ENCODE data around the gene KLHL17. TPM values are rescaled to one million over a fixed set of nuclear protein-coding genes. Genes with fewer than 3 reads are reported as not detected.

KLHL17 gene
- total and polyA plus RNA-seq, 4 donors, result 0.98 to 5.4 (median 2.1) TPM

- H3K9me3 ChIP-seq (ENCODE audit: control insufficient read depth in 4 of 4, low read length in 3 of 4), result no peaks in the 10 kb centered on the region
- no peaks in the 10 kb centered on the region for H3K36me3 ChIP-seq (ENCODE audit: control insufficient read depth in 4 of 4, insufficient read depth in 3 of 4, low read depth in 1 of 4, low read length in 3 of 4)
- H3K4me3 ChIP-seq (ENCODE audit: low read depth in 1 of 3, low read length in 3 of 3), result peak overlapping the region in 2 of 3 donors; percentile 41 to 49
- TF ChIP-seq RXRA (IDR thresholded peaks at IDR 0.05) (peak in 1 of 2 donors; percentile 16), HNF4A (conservative IDR thresholded peaks at IDR 0.05) (peak in 1 of 2 donors; percentile 38), SP1 (IDR thresholded peaks at IDR 0.05) (peak; percentile 44), MAX (IDR thresholded peaks at IDR 0.05) (peak; percentile 44), NR2F2 (IDR thresholded peaks at IDR 0.05) (no peak), HNF4G (IDR thresholded peaks at IDR 0.05) (no peak), REST (IDR thresholded peaks at IDR 0.05) (no peak), TAF1 (conservative IDR thresholded peaks at IDR 0.05) (no peak), YY1 (IDR thresholded peaks at IDR 0.05) (peak; percentile 69), JUND (IDR thresholded peaks at IDR 0.05) (no peak), FOXA2 (IDR thresholded peaks at IDR 0.05) (no peak), ATF3 (IDR thresholded peaks at IDR 0.05) (no peak), FOXA1 (IDR thresholded peaks at IDR 0.05) (no peak)
- TF ChIP-seq, protein P1, sequence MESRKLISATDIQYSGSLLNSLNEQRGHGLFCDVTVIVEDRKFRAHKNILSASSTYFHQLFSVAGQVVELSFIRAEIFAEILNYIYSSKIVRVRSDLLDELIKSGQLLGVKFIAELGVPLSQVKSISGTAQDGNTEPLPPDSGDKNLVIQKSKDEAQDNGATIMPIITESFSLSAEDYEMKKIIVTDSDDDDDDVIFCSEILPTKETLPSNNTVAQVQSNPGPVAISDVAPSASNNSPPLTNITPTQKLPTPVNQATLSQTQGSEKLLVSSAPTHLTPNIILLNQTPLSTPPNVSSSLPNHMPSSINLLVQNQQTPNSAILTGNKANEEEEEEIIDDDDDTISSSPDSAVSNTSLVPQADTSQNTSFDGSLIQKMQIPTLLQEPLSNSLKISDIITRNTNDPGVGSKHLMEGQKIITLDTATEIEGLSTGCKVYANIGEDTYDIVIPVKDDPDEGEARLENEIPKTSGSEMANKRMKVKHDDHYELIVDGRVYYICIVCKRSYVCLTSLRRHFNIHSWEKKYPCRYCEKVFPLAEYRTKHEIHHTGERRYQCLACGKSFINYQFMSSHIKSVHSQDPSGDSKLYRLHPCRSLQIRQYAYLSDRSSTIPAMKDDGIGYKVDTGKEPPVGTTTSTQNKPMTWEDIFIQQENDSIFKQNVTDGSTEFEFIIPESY (IDR thresholded peaks at IDR 0.05), result no peak
- H3K27me3 ChIP-seq (ENCODE audit: control insufficient read depth in 4 of 4, insufficient read depth in 4 of 4, low read length in 3 of 4), result no peaks in the 10 kb centered on the region
- H3K4me1 ChIP-seq (ENCODE audit: control insufficient read depth in 4 of 4, insufficient read depth in 4 of 4, low read length in 3 of 4), result peaks cover 6 to 35% (median 28%) of the 10 kb centered on the region in 4 donors
- peak overlapping the region in 1 of 2 donors; percentile 81 for H3K9ac ChIP-seq (ENCODE audit: low read depth in 1 of 2, low read length in 2 of 2)
- no peak for DNase-seq (ENCODE audit: low spot score)
- 30% methylated on average over 21 of the region's 21 CpGs for WGBS
- peak overlapping the region; percentile 90 to 97 for H3K27ac ChIP-seq (ENCODE audit: low read depth in 1 of 2, low read length in 2 of 2)
Observed at GRCh38 chr1:1004780-1005697, 44.7 kb downstream of the KLHL17 start.

DNA sequence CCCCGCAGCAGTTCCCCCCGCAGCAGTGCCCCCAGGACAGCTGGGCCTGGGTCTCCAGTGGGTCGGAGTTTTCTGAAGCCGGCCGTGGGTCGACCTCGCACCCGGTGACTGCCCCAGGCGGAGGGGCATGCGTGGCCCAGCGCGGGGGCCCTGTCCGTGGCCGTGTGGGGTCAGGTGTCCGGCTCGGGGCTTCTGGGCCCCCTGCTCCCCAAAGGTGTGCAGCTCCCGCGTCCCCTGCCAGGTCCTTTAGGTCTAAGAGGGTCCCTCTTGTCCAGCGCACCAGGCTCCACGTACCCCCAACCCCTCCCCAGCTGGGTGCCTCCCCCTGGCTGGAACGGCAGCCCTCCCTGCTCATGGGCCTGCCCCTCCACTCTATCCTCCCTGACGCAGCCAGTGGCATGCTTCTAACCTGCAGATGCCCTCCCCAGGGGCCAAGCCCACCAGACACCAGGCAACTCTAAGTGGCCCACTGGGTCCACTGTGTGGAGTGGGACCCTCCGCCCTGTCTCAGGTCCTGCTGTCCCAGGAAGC, 45.5 kb downstream of the KLHL17 start:
- Histone ChIP-seq H3K27me3 (ENCODE audit: control insufficient read depth in 4 of 4, insufficient read depth in 4 of 4, low read length in 3 of 4) (no peaks in the 10 kb centered on the region), H3K9me3 (ENCODE audit: control insufficient read depth in 4 of 4, low read length in 3 of 4) (no peaks in the 10 kb centered on the region), H3K9ac (ENCODE audit: low read depth in 1 of 2, low read length in 2 of 2) (peak overlapping the region in 1 of 2 donors; percentile 81), H3K27ac (ENCODE audit: low read depth in 1 of 2, low read length in 2 of 2) (peak overlapping the region; percentile 90 to 97), H3K4me1 (ENCODE audit: control insufficient read depth in 4 of 4, insufficient read depth in 4 of 4, low read length in 3 of 4) (peaks cover 6 to 29% (median 20%) of the 10 kb centered on the region in 4 donors), H3K36me3 (ENCODE audit: control insufficient read depth in 4 of 4, insufficient read depth in 3 of 4, low read depth in 1 of 4, low read length in 3 of 4) (no peaks in the 10 kb centered on the region), H3K4me3 (ENCODE audit: low read depth in 1 of 3, low read length in 3 of 3) (peak overlapping the region in 2 of 3 donors; percentile 40 to 49)
- WGBS, result 58% methylated on average over 23 of the region's 23 CpGs
- DNase-seq (ENCODE audit: low spot score), result no peak
- TF ChIP-seq HNF4G (IDR thresholded peaks at IDR 0.05), result no peak
- TF ChIP-seq, protein P1 (IDR thresholded peaks at IDR 0.05), result no peak
- no peak for TF ChIP-seq HNF4A (conservative IDR thresholded peaks at IDR 0.05)
- no peak for TF ChIP-seq JUND (IDR thresholded peaks at IDR 0.05)
- no peak for TF ChIP-seq TAF1 (conservative IDR thresholded peaks at IDR 0.05)
- no peak for TF ChIP-seq EGR1 (IDR thresholded peaks at IDR 0.05; ENCODE audit: low read depth in 2 of 2)
- TF ChIP-seq RXRA (IDR thresholded peaks at IDR 0.05), result no peak
- TF ChIP-seq SP1 (IDR thresholded peaks at IDR 0.05), result no peak
- no peak for TF ChIP-seq MAX (IDR thresholded peaks at IDR 0.05)
- TF ChIP-seq FOXA2 (IDR thresholded peaks at IDR 0.05), result no peak
- TF ChIP-seq NR2F2 (IDR thresholded peaks at IDR 0.05), result no peak
- no peak for TF ChIP-seq RAD21 (IDR thresholded peaks at IDR 0.05)
- TF ChIP-seq YY1 (IDR thresholded peaks at IDR 0.05), result no peak
- TF ChIP-seq GABPA (IDR thresholded peaks at IDR 0.05 in 1 of 2, conservative IDR thresholded peaks at IDR 0.05 in 1 of 2), result no peak
- TF ChIP-seq REST (IDR thresholded peaks at IDR 0.05), result no peak
